ACC112 (cell line): ENCODE data around the gene EVA1A.
"Not testable (repeated sequence)": the region's sequence is repeated elsewhere in the genome, so short reads cannot be mapped to it uniquely, and the experiment has no call there.

Experiments used
- H2AFZ ChIP-seq: fragments of 200-600 bp; sonication (generic); one replicate; pipeline ENCODE4 v1.6.0; 2017; ENCODE audit warnings: antibody characterized with exemption, low read length; ENCODE audit not compliant: unreplicated experiment
- H3K27ac ChIP-seq: fragments of 200-600 bp; sonication (generic); 2 replicates; pipeline ENCODE4 v1.5.1; 2014; ENCODE audit warnings: low read depth, mild to moderate bottlenecking, antibody characterized with exemption, low read length, moderate library complexity
- H3K27me3 ChIP-seq: fragments of 200-600 bp; sonication (generic); 2 replicates; pipeline ENCODE4 v1.6.1; 2014; ENCODE audit warnings: mild to moderate bottlenecking, antibody characterized with exemption, low read length, moderate library complexity, mixed read lengths; ENCODE audit not compliant: insufficient read depth
- H3K36me3 ChIP-seq: fragments of 200-600 bp; sonication (generic); 2 replicates; pipeline ENCODE4 v1.6.1; 2016; ENCODE audit warnings: mild to moderate bottlenecking, antibody characterized with exemption, low read length, moderate library complexity, mixed read lengths; ENCODE audit not compliant: insufficient read depth
- H3K4me1 ChIP-seq: fragments of 200-600 bp; sonication (generic); one replicate; pipeline ENCODE4 v1.6.1; 2016; ENCODE audit warnings: low read length, mixed read lengths; ENCODE audit not compliant: insufficient read depth, unreplicated experiment, control insufficient read depth
- H3K4me3 ChIP-seq: fragments of 200-600 bp; sonication (generic); 2 replicates; pipeline ENCODE4 v1.5.1; 2014; ENCODE audit warnings: mild to moderate bottlenecking, low read depth, low read length
- H3K79me2 ChIP-seq: fragments of 200-600 bp; sonication (generic); one replicate; pipeline ENCODE4 v1.6.0; 2016; ENCODE audit warnings: low read length; ENCODE audit not compliant: control insufficient read depth, unreplicated experiment, insufficient read depth

The EVA1A gene

GRCh38 chr2:75482398-75482797 is 78.3 kb downstream of the EVA1A start:
- Histone ChIP-seq H3K79me2 (no peaks in the 10 kb centered on the region), H3K4me3 (no peak overlapping the region), H2AFZ (no peak overlapping the region), H3K4me1 (no peaks in the 10 kb centered on the region), H3K27me3 (no peaks in the 10 kb centered on the region), H3K27ac (no peak overlapping the region), H3K36me3 (no peaks in the 10 kb centered on the region)

DNA sequence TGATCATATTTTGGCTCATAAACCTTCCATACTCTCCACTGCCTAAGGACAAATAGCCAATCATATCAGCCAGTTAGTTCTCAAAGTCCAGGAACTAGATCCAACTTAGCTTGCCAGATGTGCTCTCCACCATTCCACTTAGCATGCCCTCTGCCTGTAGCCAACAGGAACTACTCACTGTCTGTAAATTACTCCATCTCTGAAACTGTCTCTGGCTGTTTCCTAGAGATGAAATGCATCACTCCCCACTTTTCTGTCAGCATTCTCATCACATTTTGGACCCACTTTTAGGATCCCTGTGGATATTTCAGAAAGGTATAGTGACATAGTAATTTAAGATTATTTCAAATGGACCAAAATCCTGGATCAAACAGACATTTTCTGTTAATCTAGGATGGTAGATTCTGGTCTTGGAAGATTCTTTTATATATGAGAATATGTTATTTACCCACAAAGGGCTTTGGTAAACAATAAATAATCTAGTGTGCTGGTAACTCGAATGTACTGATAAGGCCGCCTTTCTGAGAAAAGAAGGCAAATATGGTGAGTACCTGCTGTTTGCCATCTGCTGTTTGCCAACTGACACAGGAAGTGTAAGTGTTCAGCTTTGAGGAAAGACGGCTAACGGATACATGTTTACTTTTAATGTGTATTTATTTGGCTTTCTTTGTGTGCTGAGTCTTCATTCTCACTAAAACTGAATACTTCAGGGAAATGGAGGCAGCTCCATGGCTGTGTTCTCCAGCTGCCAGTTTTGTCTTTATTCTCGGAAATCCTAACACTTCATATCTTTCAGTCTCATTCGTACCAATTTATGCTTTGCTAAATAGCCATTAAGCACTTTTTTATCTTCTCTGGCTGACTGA is 79.5 kb downstream of the EVA1A start:
- Histone ChIP-seq H3K27me3 (no peaks in the 10 kb centered on the region), H3K4me3 (no peak overlapping the region), H3K79me2 (no peaks in the 10 kb centered on the region), H3K36me3 (no peaks in the 10 kb centered on the region), H3K27ac (no peak overlapping the region), H3K4me1 (no peaks in the 10 kb centered on the region), H2AFZ (no peak overlapping the region)

- H3K79me2 ChIP-seq, H2AFZ ChIP-seq, H3K4me1 ChIP-seq, H3K4me3 ChIP-seq, H3K36me3 ChIP-seq, H3K27me3 ChIP-seq, H3K27ac ChIP-seq: not testable (repeated sequence)
These were observed 83.0 kb downstream of the EVA1A start for GRCh38 chr2:75477696-75478095.

- Histone ChIP-seq H3K79me2 (no peaks in the 10 kb centered on the region), H3K27ac (no peak overlapping the region), H3K4me1 (no peaks in the 10 kb centered on the region), H2AFZ (no peak overlapping the region), H3K4me3 (no peak overlapping the region), H3K36me3 (no peaks in the 10 kb centered on the region), H3K27me3 (no peaks in the 10 kb centered on the region)
These were observed 84.0 kb downstream of the EVA1A start for GRCh38 chr2:75476761-75477160.

- Histone ChIP-seq H3K4me3 (no peak overlapping the region), H3K4me1 (no peaks in the 10 kb centered on the region), H3K27ac (no peak overlapping the region), H3K36me3 (no peaks in the 10 kb centered on the region), H2AFZ (no peak overlapping the region), H3K79me2 (no peaks in the 10 kb centered on the region), H3K27me3 (no peaks in the 10 kb centered on the region)
These were observed 84.8 kb downstream of the EVA1A start for GRCh38 chr2:75475976-75476375.

DNA sequence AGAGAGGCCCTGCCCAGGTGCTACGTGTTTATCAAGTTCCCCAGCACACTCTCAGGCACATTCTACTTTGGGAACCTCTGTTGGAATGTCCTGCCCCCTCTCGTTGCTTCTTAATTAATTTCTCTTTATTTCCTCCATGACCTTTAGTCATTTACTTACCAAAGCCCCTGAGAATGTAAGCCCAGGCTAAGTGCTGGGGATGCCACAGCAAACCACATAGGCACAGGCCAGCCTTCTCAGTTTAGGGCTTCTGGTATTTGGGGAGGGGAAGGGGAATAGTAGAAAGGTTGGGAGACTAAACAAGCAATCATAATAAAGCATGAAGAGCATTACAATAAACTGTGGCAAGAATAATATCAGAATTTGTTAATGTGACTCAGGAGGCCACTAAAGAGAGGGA is 85.7 kb downstream of the EVA1A start:
- H3K4me3 ChIP-seq: no peak overlapping the region
- no peaks in the 10 kb centered on the region for H3K27me3 ChIP-seq
- H3K79me2 ChIP-seq: no peaks in the 10 kb centered on the region
- H3K36me3 ChIP-seq: no peaks in the 10 kb centered on the region
- no peaks in the 10 kb centered on the region for H3K4me1 ChIP-seq
- no peak overlapping the region for H2AFZ ChIP-seq
- no peak overlapping the region for H3K27ac ChIP-seq

- Histone ChIP-seq H3K4me1 (no peaks in the 10 kb centered on the region), H3K27me3 (no peaks in the 10 kb centered on the region), H3K27ac (no peak overlapping the region), H2AFZ (no peak overlapping the region), H3K79me2 (no peaks in the 10 kb centered on the region), H3K4me3 (no peak overlapping the region), H3K36me3 (no peaks in the 10 kb centered on the region)
These were observed 86.6 kb downstream of the EVA1A start for GRCh38 chr2:75474115-75474514.

- Histone ChIP-seq H3K27ac (no peak overlapping the region), H3K4me3 (no peak overlapping the region), H3K36me3 (no peaks in the 10 kb centered on the region), H2AFZ (no peak overlapping the region), H3K4me1 (no peaks in the 10 kb centered on the region), H3K27me3 (no peaks in the 10 kb centered on the region), H3K79me2 (no peaks in the 10 kb centered on the region)
These were observed 93.9 kb downstream of the EVA1A start for GRCh38 chr2:75466708-75467311.

- Histone ChIP-seq H3K27me3 (no peaks in the 10 kb centered on the region), H3K4me3 (no peak overlapping the region), H3K4me1 (no peaks in the 10 kb centered on the region), H2AFZ (peak overlapping the region; percentile 57), H3K27ac (no peak overlapping the region), H3K36me3 (no peaks in the 10 kb centered on the region), H3K79me2 (no peaks in the 10 kb centered on the region)
These were observed 95.3 kb downstream of the EVA1A start for GRCh38 chr2:75465317-75465984.

DNA sequence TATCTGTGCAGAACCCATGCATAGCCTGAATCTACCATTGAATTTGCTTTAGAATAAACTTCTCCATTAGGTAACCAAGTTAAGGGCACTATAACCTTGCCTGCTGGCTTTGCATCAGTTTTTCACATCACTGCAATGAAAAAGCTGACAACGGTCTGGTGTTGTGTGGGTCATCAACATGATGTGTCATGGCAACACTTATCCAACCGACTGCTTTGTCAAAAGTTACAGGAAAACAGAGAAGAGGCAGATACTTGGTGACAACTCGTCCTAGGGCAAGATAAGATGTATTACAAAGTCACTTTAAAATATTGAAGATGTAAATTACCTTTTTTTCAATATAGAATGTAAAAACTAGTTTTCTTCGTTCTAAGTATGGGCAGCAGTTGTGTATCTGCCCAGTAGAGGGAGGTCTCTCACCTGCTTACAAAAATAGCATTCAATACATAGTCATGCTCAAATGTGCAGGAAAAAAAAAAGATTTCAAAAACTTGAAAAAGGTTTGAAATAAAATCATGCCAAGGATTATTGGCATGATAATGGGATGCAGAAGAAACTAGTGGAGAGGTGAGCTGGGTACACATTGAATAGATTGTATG is 96.3 kb downstream of the EVA1A start:
- Histone ChIP-seq H3K4me1 (peaks cover 5% of the 10 kb centered on the region), H2AFZ (no peak overlapping the region), H3K27me3 (no peaks in the 10 kb centered on the region), H3K27ac (no peak overlapping the region), H3K79me2 (no peaks in the 10 kb centered on the region), H3K4me3 (no peak overlapping the region), H3K36me3 (no peaks in the 10 kb centered on the region)
